MM.1S (cell line): Measurements from ENCODE around the gene LYSET.

ENCODE experiments used
- DNase-seq: peaks from one replicate; pipeline ENCODE4 v3.0.0-alpha.2; 2015
- H2AFZ ChIP-seq: fragments of 300-600 bp; sonication (generic); 2 replicates; pipeline ENCODE4 v1.6.0; 2016; ENCODE audit warnings: antibody characterized with exemption, low read length
- H3F3A ChIP-seq: fragments of 300-600 bp; sonication (generic); 2 replicates; pipeline ENCODE4 v1.6.1; 2016; ENCODE audit warnings: mild to moderate bottlenecking, antibody characterized with exemption, low read length, moderate library complexity, mixed read lengths; ENCODE audit not compliant: insufficient read depth
- H3K27ac ChIP-seq: fragments of 300-600 bp; sonication (generic); 2 replicates; pipeline ENCODE4 v1.5.1; 2016; ENCODE audit warnings: mild to moderate bottlenecking, low read length
- H3K27me3 ChIP-seq: fragments of 300-600 bp; sonication (generic); replicated peaks from 2 replicates; pipeline ENCODE4 v1.6.0; 2016; ENCODE audit warnings: low read length; ENCODE audit not compliant: insufficient read depth
- H3K36me3 ChIP-seq: fragments of 300-600 bp; sonication (generic); replicated peaks from 2 replicates; pipeline ENCODE4 v1.6.1; 2016; ENCODE audit warnings: mild to moderate bottlenecking, low read length, mixed read lengths; ENCODE audit not compliant: insufficient read depth
- H3K4me1 ChIP-seq: fragments of 300-600 bp; sonication (generic); 2 replicates; pipeline ENCODE4 v1.6.1; 2016; ENCODE audit warnings: low read length, mixed read lengths
- H3K4me2 ChIP-seq: fragments of 300-600 bp; sonication (generic); 2 replicates; pipeline ENCODE4 v1.6.0; 2016; ENCODE audit warnings: low read depth, low read length
- H3K4me3 ChIP-seq: fragments of 300-600 bp; sonication (generic); 2 replicates; pipeline ENCODE4 v1.5.1; 2016; ENCODE audit warnings: low read length, mixed read lengths
- H3K79me2 ChIP-seq: fragments of 300-600 bp; sonication (generic); 2 replicates; pipeline ENCODE4 v1.6.1; 2016; ENCODE audit warnings: mixed run types, low read length, mixed read lengths
- H3K9ac ChIP-seq: fragments of 300-600 bp; sonication (generic); 2 replicates; pipeline ENCODE4 v1.6.1; 2016; ENCODE audit warnings: low read length, mixed read lengths
- H3K9me2 ChIP-seq: fragments of 300-600 bp; sonication (generic); replicated peaks from 2 replicates; pipeline ENCODE4 v1.6.1; 2016; ENCODE audit warnings: mild to moderate bottlenecking, low read length, mixed read lengths; ENCODE audit not compliant: insufficient read depth
- H3K9me3 ChIP-seq: fragments of 300-600 bp; sonication (generic); replicated peaks from 2 replicates; pipeline ENCODE4 v1.6.1; 2016; ENCODE audit warnings: mild to moderate bottlenecking, low read length, mixed read lengths; ENCODE audit not compliant: insufficient read depth
- H4K20me1 ChIP-seq: fragments of 300-600 bp; sonication (generic); 2 replicates; pipeline ENCODE4 v1.6.1; 2016; ENCODE audit warnings: mild to moderate bottlenecking, low read length, moderate library complexity, mixed read lengths; ENCODE audit not compliant: insufficient read depth
- CTCF ChIP-seq: fragments of 300-600 bp; sonication (generic); IDR thresholded peaks from 2 replicates; pipeline ENCODE4 v1.5.1; 2016; ENCODE audit warnings: antibody characterized with exemption, low read length, mixed read lengths
- EZH2 ChIP-seq: fragments of 300-600 bp; sonication (generic); optimal IDR thresholded peaks from 2 replicates; pipeline ENCODE3; 2017; ENCODE audit warnings: low read depth, mild to moderate bottlenecking, antibody characterized with exemption, low read length, mixed read lengths
- EZH2phosphoT487 ChIP-seq: fragments of 300-600 bp; sonication (generic); IDR thresholded peaks from 2 replicates; pipeline ENCODE4 v1.6.1; 2018; ENCODE audit warnings: antibody characterized with exemption, low read length

LYSET gene

GRCh38 chr14:93214598-93214997, 29.5 kb downstream of the LYSET start:
- Histone ChIP-seq H3F3A (no peaks in the 10 kb centered on the region), H2AFZ (no peak overlapping the region), H3K27ac (no peak overlapping the region), H3K9ac (no peak overlapping the region), H3K9me2 (no peaks in the 10 kb centered on the region), H3K4me3 (no peak overlapping the region), H4K20me1 (no peaks in the 10 kb centered on the region), H3K36me3 (no peaks in the 10 kb centered on the region), H3K9me3 (no peaks in the 10 kb centered on the region), H3K27me3 (no peaks in the 10 kb centered on the region), H3K79me2 (peaks cover 2% of the 10 kb centered on the region), H3K4me1 (0 out of 2 replicates have a peak, but pooled peaks cover 3% of the 10 kb centered on the region), H3K4me2 (no peak overlapping the region)
- no peak for DNase-seq
- TF ChIP-seq CTCF = no peak
- no peak for TF ChIP-seq EZH2phosphoT487
- TF ChIP-seq EZH2 = no peak

- H3K9ac ChIP-seq = no peak overlapping the region
- no peak overlapping the region for H3K27ac ChIP-seq
- no peaks in the 10 kb centered on the region for H3K27me3 ChIP-seq
- no peak overlapping the region for H2AFZ ChIP-seq
- H3K36me3 ChIP-seq = no peaks in the 10 kb centered on the region
- H3K4me1 ChIP-seq = no peaks in the 10 kb centered on the region
- DNase-seq = peak; percentile 54
- H3K4me2 ChIP-seq = no peak overlapping the region
- H4K20me1 ChIP-seq = no peaks in the 10 kb centered on the region
- TF ChIP-seq CTCF (peak; percentile 46), EZH2 (no peak), EZH2phosphoT487 (no peak)
- no peaks in the 10 kb centered on the region for H3K9me3 ChIP-seq
- no peaks in the 10 kb centered on the region for H3K79me2 ChIP-seq
- no peak overlapping the region for H3K4me3 ChIP-seq
- H3K9me2 ChIP-seq = no peaks in the 10 kb centered on the region
- H3F3A ChIP-seq = no peaks in the 10 kb centered on the region
Observed at GRCh38 chr14:93219103-93219726, 34.1 kb downstream of the LYSET start.

GRCh38 chr14:93220509-93220908, 35.4 kb downstream of the LYSET start:
- Histone ChIP-seq H3K9me3 (no peaks in the 10 kb centered on the region), H3K36me3 (no peaks in the 10 kb centered on the region), H3F3A (no peaks in the 10 kb centered on the region), H3K27me3 (no peaks in the 10 kb centered on the region), H2AFZ (no peak overlapping the region), H3K4me2 (no peak overlapping the region), H3K79me2 (no peaks in the 10 kb centered on the region), H3K27ac (no peak overlapping the region), H4K20me1 (no peaks in the 10 kb centered on the region), H3K9me2 (no peaks in the 10 kb centered on the region), H3K9ac (no peak overlapping the region), H3K4me3 (no peak overlapping the region), H3K4me1 (no peaks in the 10 kb centered on the region)
- no peak for DNase-seq
- no peak for TF ChIP-seq EZH2phosphoT487
- TF ChIP-seq CTCF = no peak
- no peak for TF ChIP-seq EZH2
